ENCODE measurements around the gene EEFSEC. TPM values are rescaled to one million over a fixed set of nuclear protein-coding genes. Genes with fewer than 3 reads are reported as not detected.

The EEFSEC gene
- total and polyA plus RNA-seq, 2 experiments from 2014 or later, result 26.7 to 47.9 TPM

- peaks cover 19% of the 10 kb centered on the region for H3K27me3 ChIP-seq
- H3K4me1 ChIP-seq (ENCODE audit: low read depth), result no peaks in the 10 kb centered on the region
- no peaks in the 10 kb centered on the region for H3K9me3 ChIP-seq (ENCODE audit: low read depth)
- H3K36me3 ChIP-seq, result no peaks in the 10 kb centered on the region
- no peak for DNase-seq (ENCODE audit: low read depth in 1 of 2, low spot score in 1 of 2)
- H3K27ac ChIP-seq, result no peak overlapping the region
- no peak overlapping the region for H3K4me3 ChIP-seq
- TF ChIP-seq, protein P1, sequence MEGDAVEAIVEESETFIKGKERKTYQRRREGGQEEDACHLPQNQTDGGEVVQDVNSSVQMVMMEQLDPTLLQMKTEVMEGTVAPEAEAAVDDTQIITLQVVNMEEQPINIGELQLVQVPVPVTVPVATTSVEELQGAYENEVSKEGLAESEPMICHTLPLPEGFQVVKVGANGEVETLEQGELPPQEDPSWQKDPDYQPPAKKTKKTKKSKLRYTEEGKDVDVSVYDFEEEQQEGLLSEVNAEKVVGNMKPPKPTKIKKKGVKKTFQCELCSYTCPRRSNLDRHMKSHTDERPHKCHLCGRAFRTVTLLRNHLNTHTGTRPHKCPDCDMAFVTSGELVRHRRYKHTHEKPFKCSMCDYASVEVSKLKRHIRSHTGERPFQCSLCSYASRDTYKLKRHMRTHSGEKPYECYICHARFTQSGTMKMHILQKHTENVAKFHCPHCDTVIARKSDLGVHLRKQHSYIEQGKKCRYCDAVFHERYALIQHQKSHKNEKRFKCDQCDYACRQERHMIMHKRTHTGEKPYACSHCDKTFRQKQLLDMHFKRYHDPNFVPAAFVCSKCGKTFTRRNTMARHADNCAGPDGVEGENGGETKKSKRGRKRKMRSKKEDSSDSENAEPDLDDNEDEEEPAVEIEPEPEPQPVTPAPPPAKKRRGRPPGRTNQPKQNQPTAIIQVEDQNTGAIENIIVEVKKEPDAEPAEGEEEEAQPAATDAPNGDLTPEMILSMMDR (IDR thresholded peaks at IDR 0.05; ENCODE audit: low read depth, low read length), result no peak
These were observed 298.8 kb downstream of the EEFSEC start for GRCh38 chr3:128452120-128452519.

DNA sequence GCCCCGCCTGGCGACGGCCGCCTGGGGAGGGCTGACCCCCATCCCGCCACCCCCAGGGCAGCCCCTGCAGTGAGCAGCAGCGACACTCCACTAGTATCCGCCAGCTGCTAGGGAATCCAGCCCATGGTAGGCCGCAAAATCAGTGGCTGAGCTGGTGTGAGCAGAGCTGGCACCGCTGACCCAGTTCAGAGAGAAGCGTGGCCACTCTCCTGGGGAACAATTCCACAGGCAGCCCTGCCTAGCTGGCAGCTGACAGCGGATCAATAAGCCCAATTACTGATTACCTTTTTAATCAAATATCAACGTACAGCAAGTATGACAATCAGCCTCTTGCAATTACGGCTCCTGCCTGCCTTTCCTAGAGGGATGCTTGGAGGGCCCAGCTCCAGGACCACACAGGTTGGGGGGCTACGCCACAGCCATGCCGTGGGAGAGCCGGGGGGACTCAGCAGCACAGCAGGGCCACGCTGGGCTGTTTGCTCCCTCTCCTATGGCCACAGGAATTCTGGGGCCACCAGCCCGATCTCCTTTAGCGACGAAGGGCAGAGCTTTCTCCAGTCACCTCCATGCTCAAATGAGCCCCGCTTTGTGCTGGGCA, 299.5 kb downstream of the EEFSEC start:
- no peak for DNase-seq (ENCODE audit: low read depth in 1 of 2, low spot score in 1 of 2)
- Histone ChIP-seq H3K9me3 (ENCODE audit: low read depth) (no peaks in the 10 kb centered on the region), H3K27ac (no peak overlapping the region), H3K4me3 (no peak overlapping the region), H3K36me3 (no peaks in the 10 kb centered on the region), H3K27me3 (peaks cover 17% of the 10 kb centered on the region), H3K4me1 (ENCODE audit: low read depth) (no peaks in the 10 kb centered on the region)
- TF ChIP-seq, protein P1 (IDR thresholded peaks at IDR 0.05; ENCODE audit: low read depth, low read length), result no peak

DNA sequence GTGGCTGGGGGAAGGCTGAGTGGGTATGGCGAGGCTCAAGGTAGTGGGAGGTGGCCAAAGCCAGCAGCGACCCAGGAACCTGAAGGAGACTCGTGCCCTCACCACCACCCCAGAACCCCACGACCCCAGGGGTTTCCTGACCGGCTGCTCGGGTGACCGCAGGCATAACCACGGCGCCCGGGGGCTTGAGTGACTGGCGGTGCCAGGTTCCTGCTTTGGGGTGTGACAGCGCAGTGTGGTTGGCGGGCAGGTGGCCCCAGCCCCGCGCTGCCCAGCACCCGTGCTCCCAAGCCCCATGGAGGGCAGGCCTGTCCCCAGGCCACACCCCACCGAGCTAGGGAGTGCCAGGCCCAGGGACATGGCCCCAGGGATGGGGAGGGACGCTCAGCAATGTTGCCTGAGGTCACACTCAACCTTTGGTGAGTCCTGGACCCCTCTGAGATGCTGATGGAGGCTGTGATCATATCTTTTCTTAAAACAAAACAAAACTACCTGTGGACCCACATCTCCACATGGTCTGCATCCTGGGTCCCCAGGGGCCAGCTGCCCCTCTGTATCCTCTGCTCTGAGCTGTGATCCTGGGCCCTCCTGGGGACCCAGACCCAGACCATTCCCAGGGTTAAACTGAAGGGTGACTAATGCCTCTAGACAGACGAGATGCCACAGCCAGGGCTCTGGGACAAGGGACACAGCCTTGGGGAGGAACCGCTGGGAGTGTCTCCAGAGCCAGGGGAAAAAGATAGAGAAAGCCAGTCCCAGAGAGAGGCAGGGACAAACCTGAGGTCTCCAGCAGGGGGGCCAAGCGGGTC, 300.4 kb downstream of the EEFSEC start:
- no peaks in the 10 kb centered on the region for H3K9me3 ChIP-seq (ENCODE audit: low read depth)
- H3K4me1 ChIP-seq (ENCODE audit: low read depth), result no peaks in the 10 kb centered on the region
- H3K36me3 ChIP-seq, result no peaks in the 10 kb centered on the region
- no peak for DNase-seq (ENCODE audit: low read depth in 1 of 2, low spot score in 1 of 2)
- H3K27me3 ChIP-seq, result peaks cover 13% of the 10 kb centered on the region
- no peak overlapping the region for H3K4me3 ChIP-seq
- TF ChIP-seq, protein P1 (IDR thresholded peaks at IDR 0.05; ENCODE audit: low read depth, low read length), result no peak
- no peak overlapping the region for H3K27ac ChIP-seq

DNA sequence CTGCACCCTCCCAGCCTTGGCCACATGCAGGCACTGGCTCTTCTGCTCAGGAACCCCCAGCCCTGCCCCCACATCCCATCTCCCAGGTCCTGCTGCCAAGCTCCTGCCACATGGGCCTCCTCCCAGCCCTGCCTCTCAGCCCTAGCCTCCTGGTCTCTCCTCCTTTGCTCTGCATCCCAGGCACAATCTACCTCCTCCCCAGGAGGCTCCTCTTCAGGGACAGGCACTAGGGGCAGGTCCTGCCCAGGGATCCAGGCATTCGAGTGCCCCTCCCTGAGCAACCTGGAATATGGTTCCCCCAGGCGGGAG, 301.0 kb downstream of the EEFSEC start:
- Histone ChIP-seq H3K27me3 (peaks cover 13% of the 10 kb centered on the region), H3K9me3 (ENCODE audit: low read depth) (no peaks in the 10 kb centered on the region), H3K4me1 (ENCODE audit: low read depth) (no peaks in the 10 kb centered on the region), H3K27ac (no peak overlapping the region), H3K36me3 (no peaks in the 10 kb centered on the region), H3K4me3 (no peak overlapping the region)
- TF ChIP-seq, protein P1 (IDR thresholded peaks at IDR 0.05; ENCODE audit: low read depth, low read length), result no peak
- DNase-seq (ENCODE audit: low read depth in 1 of 2, low spot score in 1 of 2), result no peak

GRCh38 chr3:128455116-128455515, 301.8 kb downstream of the EEFSEC start:
- Histone ChIP-seq H3K36me3 (no peaks in the 10 kb centered on the region), H3K27me3 (peaks cover 10% of the 10 kb centered on the region), H3K4me1 (ENCODE audit: low read depth) (no peaks in the 10 kb centered on the region), H3K27ac (no peak overlapping the region), H3K4me3 (no peak overlapping the region), H3K9me3 (ENCODE audit: low read depth) (no peaks in the 10 kb centered on the region)
- TF ChIP-seq, protein P1 (IDR thresholded peaks at IDR 0.05; ENCODE audit: low read depth, low read length), result no peak
- DNase-seq (ENCODE audit: low read depth in 1 of 2, low spot score in 1 of 2), result no peak

Data from cardiac muscle cell (in vitro differentiated cells and primary cell).